Smooth muscle cell of the brain vasculature (primary cell): Measurements from ENCODE around the gene AJUBA.
A peak's percentile ranks its signal among the peaks of the same experiment; 100 is the strongest.
"Not testable (repeated sequence)": the region's sequence is repeated elsewhere in the genome, so short reads cannot be mapped to it uniquely, and the experiment has no call there.

Experiments used
- DNase-seq: peaks from one replicate; pipeline ENCODE4 v3.0.0-alpha.2; 2012; ENCODE audit warnings: low read depth, low spot score

AJUBA gene

DNA sequence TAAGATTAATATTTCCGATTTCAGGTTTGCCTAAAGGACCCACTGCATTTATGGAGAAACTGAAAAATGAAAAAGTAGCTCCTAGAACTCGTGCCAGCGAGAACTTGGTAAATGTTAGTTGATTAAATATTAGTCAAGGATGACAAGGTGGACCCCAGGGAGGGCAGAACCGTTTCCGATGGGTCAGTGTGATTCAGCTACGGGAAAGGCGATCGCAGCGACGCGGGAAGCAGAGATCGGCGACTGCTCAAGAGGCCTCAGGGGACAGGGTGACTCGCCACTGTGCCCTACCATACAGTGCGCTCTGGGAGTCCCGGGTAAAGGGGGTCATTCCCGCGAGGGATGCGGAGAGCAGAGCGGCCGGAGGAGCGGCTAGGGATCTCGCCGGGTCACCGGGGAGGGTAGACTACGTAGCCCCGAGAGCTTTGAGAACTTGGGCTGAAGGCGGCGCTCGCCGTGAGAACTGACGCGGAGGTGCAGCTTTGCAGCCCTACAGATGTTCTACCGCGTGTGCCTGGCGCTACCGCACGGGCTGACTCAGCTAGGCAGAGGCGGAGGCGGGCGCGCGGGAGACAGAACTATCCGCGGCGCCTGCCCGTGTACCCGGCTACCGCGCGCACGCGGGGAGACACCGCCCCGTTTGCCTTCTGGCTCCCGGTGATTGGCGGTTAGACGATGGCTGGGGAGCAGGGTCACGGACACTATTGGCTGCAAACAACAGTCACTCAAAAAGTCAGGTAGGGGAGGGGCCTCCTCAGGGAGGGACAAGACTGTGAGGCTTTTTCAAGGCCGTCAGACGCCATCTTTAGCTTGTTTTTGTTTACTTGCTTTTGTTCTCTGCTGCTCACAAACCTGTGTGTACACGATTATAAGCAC, 24.4 kb upstream of the AJUBA start:
- peak; percentile 94 for DNase-seq

DNA sequence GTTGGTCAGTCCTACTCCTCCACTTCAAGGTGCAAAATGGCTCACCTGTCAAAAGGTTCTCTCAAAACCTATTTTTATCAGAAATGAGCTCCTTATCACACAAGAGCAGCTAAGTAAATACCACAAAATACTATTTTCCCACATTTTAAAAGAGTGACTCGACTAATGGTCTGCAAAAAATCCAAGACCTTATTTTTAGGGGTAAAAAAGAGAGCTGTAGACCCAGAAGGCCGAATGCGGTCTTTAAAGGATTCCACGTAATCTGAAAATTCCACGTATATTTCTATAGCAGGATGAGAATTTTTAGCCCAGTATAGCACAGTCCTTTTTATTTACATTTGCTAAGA, 23.8 kb upstream of the AJUBA start:
- DNase-seq = no peak

DNA sequence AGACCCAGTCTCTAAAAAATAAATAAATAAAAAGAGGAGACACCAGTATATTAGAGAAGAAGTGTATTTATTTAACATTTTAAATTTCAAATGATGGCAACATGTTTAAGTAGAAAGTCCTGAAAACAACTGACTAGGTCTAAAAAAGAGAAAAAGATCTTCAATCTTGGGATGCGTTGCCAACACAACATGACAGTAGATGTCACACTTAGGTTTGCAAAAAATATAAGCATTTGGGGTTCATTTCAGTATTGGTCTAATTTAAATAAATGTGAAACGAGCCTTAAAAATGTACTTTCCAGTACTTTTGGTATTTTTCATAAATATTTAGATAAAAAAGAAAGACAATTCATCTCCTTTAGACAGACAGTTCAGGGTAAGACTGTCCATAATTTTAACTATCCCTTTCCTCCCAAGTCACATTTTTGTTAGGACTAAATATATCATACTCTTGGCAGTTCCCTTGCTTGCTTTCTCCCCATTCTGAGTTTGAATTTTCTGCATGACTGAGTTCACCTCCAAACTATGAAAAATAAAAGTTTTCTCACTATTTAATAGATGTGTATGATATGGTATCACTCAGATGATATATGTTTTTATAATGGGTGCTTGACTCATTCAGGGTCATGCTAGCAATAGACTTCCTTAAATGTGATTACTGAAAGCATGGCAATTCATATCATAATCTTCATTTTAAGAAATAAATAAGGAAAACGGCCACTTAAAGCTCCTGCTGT, 23.3 kb upstream of the AJUBA start:
- no peak for DNase-seq

GRCh38 chr14:23004274-23004673, 21.9 kb upstream of the AJUBA start:
- DNase-seq = not testable (repeated sequence)

GRCh38 chr14:23002592-23002991, 20.2 kb upstream of the AJUBA start:
- DNase-seq = no peak

DNA sequence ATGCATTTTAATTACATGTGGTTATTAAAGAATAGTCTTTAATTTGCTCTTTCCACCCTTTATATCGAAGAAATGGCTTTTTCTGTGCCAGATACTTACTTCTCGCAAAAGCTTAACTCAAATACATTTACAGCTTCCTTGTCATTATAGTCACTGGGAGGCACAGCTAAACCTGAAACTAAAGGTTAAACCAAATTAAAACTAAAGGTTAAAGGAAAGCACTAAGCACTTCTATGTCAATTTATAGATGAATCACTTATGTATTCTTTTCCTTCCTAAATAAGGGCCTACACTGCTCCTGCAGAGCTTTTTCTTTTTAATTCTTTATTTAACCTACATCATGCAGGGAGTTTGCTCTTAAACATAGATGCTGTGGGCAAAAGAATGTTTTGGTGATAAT, 18.5 kb upstream of the AJUBA start:
- DNase-seq = no peak

- DNase-seq = no peak
Measured at GRCh38 chr14:22998329-22999012, 16.1 kb upstream of the AJUBA start.

- no peak for DNase-seq
Measured at GRCh38 chr14:22997676-22998323, 15.4 kb upstream of the AJUBA start.

DNA sequence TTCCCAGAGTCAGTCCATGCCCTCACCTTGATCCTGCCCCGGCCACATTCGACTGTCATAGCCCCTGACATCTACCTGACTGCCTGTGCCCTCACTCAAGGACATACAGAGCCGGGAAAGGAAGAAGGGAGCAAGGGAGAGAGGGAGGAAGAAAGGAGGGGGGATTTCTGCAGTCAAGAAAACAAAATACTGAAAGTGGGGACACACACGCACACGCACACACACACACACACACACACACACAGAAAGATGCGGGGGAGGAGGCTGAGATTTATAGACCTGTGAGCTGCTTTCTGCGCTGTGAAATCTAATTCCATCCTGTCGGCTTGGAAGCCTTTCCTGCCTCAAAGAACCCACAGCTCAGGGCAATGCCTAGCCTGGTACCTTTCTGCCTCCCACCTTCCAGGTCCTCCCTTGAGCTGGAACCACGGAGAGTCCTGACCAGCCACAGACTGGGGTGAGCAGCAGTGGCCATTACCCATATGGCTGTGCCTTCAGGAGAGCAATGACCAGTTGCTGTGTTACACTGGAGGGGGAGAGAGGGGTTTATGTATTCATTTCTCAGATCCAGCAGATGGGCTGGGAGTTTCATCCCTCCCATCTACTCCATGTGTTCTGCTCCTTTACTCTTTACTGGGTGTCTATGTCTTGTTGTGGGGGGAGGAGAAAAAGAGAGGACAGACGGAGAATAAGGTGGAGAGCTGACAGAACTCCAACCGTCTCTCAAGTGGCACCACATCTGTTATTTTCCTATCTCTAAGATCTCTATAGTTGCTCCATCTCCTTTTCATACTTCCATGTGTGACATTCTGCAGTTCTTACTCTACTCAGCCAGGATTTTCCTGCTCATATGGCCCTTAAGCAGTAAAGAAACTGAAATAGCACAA, 14.7 kb upstream of the AJUBA start:
- DNase-seq = no peak

- DNase-seq = no peak
Measured at GRCh38 chr14:22995889-22996625, 13.7 kb upstream of the AJUBA start.

DNA sequence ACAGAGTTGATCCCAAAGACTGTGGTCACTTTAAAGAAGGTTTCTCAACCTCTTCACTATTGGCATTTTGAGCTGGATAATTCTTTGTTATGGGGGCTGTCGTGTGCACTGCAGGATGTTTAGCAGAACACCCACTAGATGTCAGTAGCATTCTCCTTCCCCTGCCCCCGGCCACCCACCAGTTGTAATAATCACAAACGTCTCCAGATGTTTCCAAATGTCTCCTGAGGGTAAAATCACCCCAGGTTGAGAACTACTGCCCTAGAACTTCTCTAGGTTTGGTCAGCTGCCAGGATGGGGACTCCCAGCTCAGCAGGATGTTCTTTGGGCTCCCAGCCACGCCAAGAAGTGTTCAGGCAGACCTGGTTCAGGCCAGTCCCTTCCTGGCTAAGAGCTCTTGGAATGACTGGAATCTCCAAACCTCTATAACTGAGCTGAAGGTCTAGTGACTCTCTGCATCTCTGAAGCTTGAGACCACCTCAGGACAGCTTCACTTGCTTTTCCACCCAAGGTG, 12.5 kb upstream of the AJUBA start:
- DNase-seq = no peak

DNA sequence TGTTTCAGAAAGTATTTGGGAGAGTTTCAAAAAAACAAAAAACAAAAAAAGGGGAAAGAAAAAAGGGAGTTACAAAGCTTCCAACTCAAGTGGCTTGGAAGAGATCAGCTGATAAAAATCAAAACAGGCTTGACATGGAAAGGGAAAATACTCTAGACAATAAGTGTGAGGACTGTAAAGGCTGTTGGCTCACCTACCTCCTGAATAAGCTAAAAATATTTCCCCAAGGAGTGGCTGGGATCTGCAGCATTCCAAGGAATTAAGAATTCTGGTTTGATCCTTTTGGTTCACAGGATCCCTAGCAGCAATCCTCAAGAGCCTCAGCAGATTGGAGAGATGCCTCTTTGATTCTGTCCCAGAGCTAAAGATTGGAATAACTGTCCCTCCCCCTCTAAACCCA, 11.2 kb upstream of the AJUBA start:
- no peak for DNase-seq

DNA sequence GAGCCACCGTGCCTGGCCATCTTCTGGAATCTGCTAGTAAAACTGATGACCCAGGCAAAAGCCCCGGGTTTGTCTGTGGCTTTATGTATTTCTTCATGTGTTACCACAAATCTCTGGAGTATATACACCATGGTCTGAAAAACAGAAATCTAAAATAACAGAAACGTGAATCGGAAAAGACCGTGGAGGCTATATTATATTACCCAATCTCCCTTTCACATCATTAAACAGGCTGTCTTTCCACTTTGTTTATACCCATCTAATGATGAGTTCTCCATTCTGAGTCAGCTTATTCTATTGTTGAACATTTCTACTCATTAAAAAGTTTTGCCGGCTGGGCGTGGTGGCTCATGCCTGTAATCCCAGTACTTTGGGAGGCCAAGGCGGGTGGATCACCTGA, 9.5 kb upstream of the AJUBA start:
- no peak for DNase-seq

DNA sequence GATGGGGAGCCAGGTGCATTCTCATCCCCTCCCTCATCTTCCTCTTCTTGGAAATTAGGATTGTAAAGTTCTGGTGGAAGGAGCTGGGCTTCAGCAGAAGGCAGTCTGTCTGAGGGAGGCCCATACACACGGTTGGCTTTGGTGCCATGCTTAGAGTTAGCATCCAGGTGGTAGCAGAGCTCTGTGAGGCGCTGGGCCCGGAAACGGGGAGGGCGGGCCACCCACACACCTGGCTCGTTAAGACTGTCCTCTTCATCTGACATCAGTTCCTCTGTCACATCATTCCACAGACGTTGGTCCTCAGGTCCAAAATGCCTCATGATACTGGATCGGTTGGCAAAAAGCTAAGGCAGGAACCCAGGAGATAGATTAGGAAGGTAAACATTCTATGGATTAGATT, 4.9 kb upstream of the AJUBA start:
- DNase-seq = no peak

DNA sequence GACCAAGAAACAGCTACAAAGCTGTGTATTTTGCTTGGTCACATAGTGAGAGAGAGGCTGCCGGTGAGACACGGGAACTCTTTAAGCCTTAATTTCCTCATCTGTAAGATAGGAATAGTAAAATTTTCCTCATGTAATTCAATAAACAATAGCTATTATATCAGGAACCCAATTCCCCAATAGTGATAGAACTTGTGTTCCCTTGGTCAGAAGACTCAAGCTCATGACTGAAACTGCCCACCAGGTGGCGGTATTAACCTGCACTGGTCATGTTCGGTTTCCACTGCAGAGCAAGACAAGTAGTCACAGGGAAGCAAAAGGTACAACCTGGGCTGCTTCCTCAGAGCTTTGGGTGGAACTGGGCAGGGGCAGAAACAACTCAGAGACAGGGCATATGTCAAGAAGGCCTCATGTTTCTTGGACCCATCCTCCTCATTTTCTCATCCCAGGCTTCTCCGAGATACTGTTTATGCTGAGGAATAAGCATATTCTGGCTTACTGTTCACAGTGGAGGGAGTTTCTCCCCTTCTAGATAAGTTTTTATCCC, 4.2 kb upstream of the AJUBA start:
- no peak for DNase-seq

GRCh38 chr14:22985894-22986507, 3.6 kb upstream of the AJUBA start:
- DNase-seq = no peak

- DNase-seq = no peak
Measured at GRCh38 chr14:22984959-22985658, 2.8 kb upstream of the AJUBA start.

- DNase-seq = no peak
Measured at GRCh38 chr14:22981876-22982476, 375 bp downstream of the AJUBA start.
